B cell (primary cell): ENCODE results near the gene DUSP9. TPM values are rescaled to one million over a fixed set of nuclear protein-coding genes. Genes with fewer than 3 reads are reported as not detected.

Source experiments
- ATAC-seq: fragments of 200-7000 bp; cut with Tn5 transposase; one replicate; pipeline ENCODE4 v1.10.0; 2021; ENCODE audit warnings: low read depth, mild to moderate bottlenecking, moderate number of reproducible peaks, moderate library complexity
- CTCF ChIA-PET: fragments of 350-600 bp; sonication (Branson Sonifier 250); formaldehyde crosslinking; loops from one replicate; lab custom pipeline; 2021; ENCODE audit warnings: antibody characterized with exemption, inconsistent platforms; lab: Charles Lee
- POLR2A ChIA-PET: fragments of 350-600 bp; sonication (Branson Sonifier 250); formaldehyde crosslinking; loops from one replicate; lab custom pipeline; 2021; ENCODE audit warnings: antibody characterized with exemption; lab: Charles Lee
- DNase-seq: peaks from one replicate; pipeline ENCODE4 v3.0.0; 2013
- H2AFZ ChIP-seq: 2 replicates; pipeline ENCODE4 v1.6.1; 2012; ENCODE audit warnings: mild to moderate bottlenecking, low read depth, low read length; ENCODE audit not compliant: insufficient read depth, poor library complexity, severe bottlenecking
- H3K27ac ChIP-seq, 2 donors: 1 replicate in 1 of 2; 2 replicates in 1 of 2; pipeline ENCODE4 v1.5.1; 2012 to 2013; ENCODE audit warnings: low read length in 2 of 2, mild to moderate bottlenecking in 2 of 2, moderate library complexity in 1 of 2
- H3K27me3 ChIP-seq, 4 experiments: fragments of 200-600 bp in 1 of 4; sonication (generic) in 1 of 4; replicated peaks in 1 of 4; 1 replicate in 2 of 4; 2 replicates in 2 of 4; pipeline versions ENCODE4 v1.6.1 to v1.7.0; 2013 to 2016; ENCODE audit warnings: low read length in 3 of 4, mild to moderate bottlenecking in 2 of 4, mixed read lengths in 1 of 4, moderate library complexity in 1 of 4; ENCODE audit not compliant: insufficient read depth in 4 of 4, control insufficient read depth in 3 of 4; ENCODE audit errors: control extremely low read depth in 1 of 4
- H3K36me3 ChIP-seq, 2 experiments: replicated peaks in 1 of 2; 1 replicate in 1 of 2; 2 replicates in 1 of 2; pipeline versions ENCODE4 v1.6.1 to v1.7.1; 2013; ENCODE audit warnings: low read length in 1 of 2; ENCODE audit not compliant: insufficient read depth in 2 of 2, control insufficient read depth in 1 of 2; ENCODE audit errors: control extremely low read depth in 1 of 2, extremely low read depth in 1 of 2
- H3K4me1 ChIP-seq, 2 donors: fragments of 200-600 bp in 1 of 2; sonication (generic) in 1 of 2; 1 replicate in 1 of 2; 2 replicates in 1 of 2; pipeline versions ENCODE4 v1.5.1 to v1.6.1; 2013 to 2017; ENCODE audit warnings: low read length in 2 of 2; ENCODE audit not compliant: control insufficient read depth in 2 of 2, insufficient read depth in 2 of 2
- H3K4me2 ChIP-seq: replicated peaks from 2 replicates; pipeline ENCODE3; 2012; ENCODE audit warnings: mild to moderate bottlenecking, low read depth, low read length; ENCODE audit not compliant: poor library complexity, severe bottlenecking
- H3K4me3 ChIP-seq, 5 experiments: fragments of 200-600 bp in 1 of 5; sonication (generic) in 1 of 5; 1 replicate in 3 of 5; 2 replicates in 2 of 5; pipeline versions ENCODE4 v1.5.1 to v1.7.0; 2011 to 2016; ENCODE audit warnings: low read length in 4 of 5, mild to moderate bottlenecking in 4 of 5, low read depth in 2 of 5, control low read depth in 1 of 5, moderate library complexity in 1 of 5; ENCODE audit not compliant: insufficient read depth in 1 of 5; ENCODE audit errors: control extremely low read depth in 1 of 5, extremely low read depth in 1 of 5
- H3K79me2 ChIP-seq: fragments of 200-600 bp; sonication (generic); one replicate; pipeline ENCODE4 v1.6.0; 2016; ENCODE audit warnings: low read length; ENCODE audit not compliant: control insufficient read depth, insufficient read depth
- H3K9ac ChIP-seq: fragments of 200-600 bp; sonication (generic); 2 replicates; pipeline ENCODE4 v1.6.1; 2017; ENCODE audit warnings: mild to moderate bottlenecking, low read length, moderate library complexity
- H3K9me3 ChIP-seq, 3 donors: one replicate each; pipeline versions ENCODE4 v1.6.1 to v1.7.1; 2013; ENCODE audit warnings: low read length in 2 of 3; ENCODE audit not compliant: control insufficient read depth in 2 of 3, insufficient read depth in 1 of 3; ENCODE audit errors: control extremely low read depth in 1 of 3
- H4K20me1 ChIP-seq: 2 replicates; pipeline ENCODE4 v1.6.0; 2012; ENCODE audit warnings: mild to moderate bottlenecking, low read length; ENCODE audit not compliant: insufficient read depth, control insufficient read depth, poor library complexity, severe bottlenecking
- H3K27ac Mint-ChIP-seq: one replicate; pipeline ENCODE4 v1.8.0; 2021; ENCODE audit warnings: mixed read lengths
- H3K27me3 Mint-ChIP-seq: one replicate; pipeline ENCODE4 v1.8.0; 2021; ENCODE audit warnings: mixed read lengths
- H3K4me1 Mint-ChIP-seq: one replicate; pipeline ENCODE4 v1.8.0; 2021; ENCODE audit warnings: mixed read lengths
- H3K4me3 Mint-ChIP-seq: one replicate; pipeline ENCODE4 v1.8.0; 2021; ENCODE audit warnings: mixed read lengths
- H3K9me3 Mint-ChIP-seq: one replicate; pipeline ENCODE4 v1.8.0; 2022; ENCODE audit warnings: mixed read lengths; ENCODE audit not compliant: insufficient read depth
- CTCF ChIP-seq: fragments of 200-600 bp; IDR thresholded peaks from one replicate; pipeline ENCODE4 v1.8.0; 2022; ENCODE audit warnings: antibody characterized with exemption, mild to moderate bottlenecking
- EZH2 ChIP-seq: IDR thresholded peaks from 2 replicates; pipeline ENCODE4 v1.6.1; 2012; ENCODE audit warnings: borderline replicate concordance, low read depth, mild to moderate bottlenecking, moderate library complexity, low read length; ENCODE audit not compliant: insufficient read depth, poor library complexity, severe bottlenecking
- WGBS: methylation state at CpG from one replicate; pipeline ENCODE4 v1.1.5; 2013; ENCODE audit warnings: missing lambda C conversion rate; ENCODE audit not compliant: insufficient coverage; 5-methylcytosine and 5-hydroxymethylcytosine counted together
- intact Hi-C: fragments of 100-400 bp; cut with micrococcal nuclease; formaldehyde crosslinking; loops from one replicate; pipeline ENCODE4 v1.10.0; 2022
- polyA plus RNA-seq: library from polyadenylated mRNA; depleted of rRNA; stranded (reverse); fragments of >200 nt; gene quantifications from 2 replicates; pipeline ENCODE4 v1.2.3, GENCODE V29; 2012
- total RNA-seq, 2 donors: library from RNA; stranded (reverse); fragments of 120-200 nt in 1 of 2; gene quantifications; 1 replicate in 1 of 2; 2 replicates in 1 of 2; pipeline versions ENCODE4 v1.2.3 to v1.2.4, GENCODE V29; 2013 to 2022

DUSP9 gene
- total and polyA plus RNA-seq, 2 donors (not counting 1 experiment from before 2014, with no cell fraction given) = not detected

DNA sequence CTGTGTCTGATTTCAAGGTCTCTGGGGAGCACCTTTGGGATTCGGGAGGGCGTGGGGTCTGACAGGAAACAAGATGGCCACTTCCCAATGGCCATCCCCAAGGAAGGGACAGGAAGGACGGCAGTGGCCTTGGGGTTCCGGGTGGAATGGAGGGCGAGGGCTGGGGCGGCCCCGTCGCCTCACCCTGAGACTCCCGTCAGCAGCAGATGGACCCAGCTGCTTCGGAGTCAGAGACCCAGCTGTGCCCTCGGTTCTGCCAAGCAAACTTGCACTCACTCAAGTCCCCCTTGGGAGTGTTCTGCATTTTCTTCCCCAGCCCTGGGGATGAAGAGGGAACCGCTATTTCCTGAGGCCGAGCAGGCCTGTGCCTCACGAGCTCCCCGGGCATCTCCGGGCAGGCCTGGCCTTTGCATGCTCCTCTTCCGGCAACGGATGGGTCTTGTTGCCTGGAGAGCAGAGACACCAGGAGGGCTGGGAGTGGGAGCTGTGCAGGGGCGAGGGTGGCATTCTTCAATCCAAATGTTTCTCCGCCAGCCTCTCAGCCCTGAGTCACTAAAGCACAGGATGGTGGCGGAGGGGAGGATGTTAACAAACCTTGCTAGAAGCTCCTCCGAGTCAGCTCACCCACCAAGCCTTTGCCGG lies 6.8 kb upstream of the DUSP9 start:
- H3K9me3 Mint-ChIP-seq = no peaks in the 10 kb centered on the region
- Histone ChIP-seq H3K4me3 (no peak overlapping the region), H3K79me2 (no peaks in the 10 kb centered on the region), H3K27ac (no peak overlapping the region), H4K20me1 (no peaks in the 10 kb centered on the region), H3K27me3 (peaks cover 0 to 50% (median 8%) of the 10 kb centered on the region in 4 experiments), H3K4me1 (peaks cover 14 to 21% of the 10 kb centered on the region in 2 donors), H3K9me3 (no peaks in the 10 kb centered on the region), H2AFZ (no peak overlapping the region), H3K4me2 (no peak overlapping the region), H3K9ac (no peak overlapping the region), H3K36me3 (no peaks in the 10 kb centered on the region)
- no peak for TF ChIP-seq CTCF
- no peak for TF ChIP-seq EZH2
- intact Hi-C loops = no loop called here
- no peak overlapping the region for H3K27ac Mint-ChIP-seq
- WGBS = 95% methylated on average over 9 of the region's 23 CpGs
- ATAC-seq = no peak
- peaks cover 17% of the 10 kb centered on the region for H3K4me1 Mint-ChIP-seq
- H3K4me3 Mint-ChIP-seq = no peak overlapping the region
- CTCF ChIA-PET = interaction anchor here (1.5 kb wide), 1 partner anchor 8 kb away, joined by 3 read pairs; no protein-coding TSS in a partner anchor
- DNase-seq = no peak
- POLR2A ChIA-PET = interaction anchor here (0.6 kb wide), 1 partner anchor 23 kb away, joined by 8 read pairs; no protein-coding TSS in a partner anchor
- peaks cover 13% of the 10 kb centered on the region for H3K27me3 Mint-ChIP-seq
